Panc1 (cell line): Measurements from ENCODE around the gene ZC3H12C. TPM values are rescaled to one million over a fixed set of nuclear protein-coding genes. Genes with fewer than 3 reads are reported as not detected.
A peak's percentile ranks its signal among the peaks of the same experiment; 100 is the strongest.

Experiments used
- ATAC-seq: fragments of 200-7000 bp; cut with Tn5 transposase; 2 replicates; pipeline ENCODE4 v1.9.1; 2020; ENCODE audit warnings: mild to moderate bottlenecking, moderate library complexity
- BruUV-seq: library from RNA; stranded (reverse); fragments of 400-500 nt; replicated peaks from 2 replicates; lab custom pipeline; 2021; lab: Mats Ljungman, UMichigan
- CTCF ChIA-PET: fragments of 300-600 bp; sonication (Branson Sonifier 250); formaldehyde crosslinking; loops from one replicate; lab custom pipeline; 2022; ENCODE audit warnings: antibody characterized with exemption; lab: Charles Lee
- POLR2A ChIA-PET: fragments of 300-600 bp; sonication (Branson Sonifier 250); formaldehyde crosslinking; loops from one replicate; lab custom pipeline; 2022; ENCODE audit warnings: antibody characterized with exemption; lab: Charles Lee
- DNase-seq: peaks from one replicate; pipeline ENCODE4 v3.0.0-alpha.2; 2010; ENCODE audit warnings: low read depth, low spot score
- H3K27ac ChIP-seq: 2 replicates; pipeline ENCODE4 v1.5.1; 2011; ENCODE audit warnings: mild to moderate bottlenecking, low read length, inconsistent platforms
- H3K27me3 ChIP-seq: fragments of 200-500 bp; sonication (Bioruptor generic); 2 replicates; pipeline ENCODE4 v1.6.0; 2014; ENCODE audit warnings: low read length, inconsistent platforms; ENCODE audit not compliant: control insufficient read depth, insufficient read depth
- H3K36me3 ChIP-seq: fragments of 200-500 bp; sonication (Bioruptor generic); 2 replicates; pipeline ENCODE4 v1.5.1; 2014; ENCODE audit warnings: inconsistent platforms, mild to moderate bottlenecking, low read length, moderate library complexity; ENCODE audit not compliant: control insufficient read depth, insufficient read depth
- H3K4me1 ChIP-seq: 2 replicates; pipeline ENCODE4 v1.5.1; 2011; ENCODE audit warnings: inconsistent platforms, mild to moderate bottlenecking, low read length, moderate library complexity; ENCODE audit not compliant: control insufficient read depth, insufficient read depth
- H3K4me3 ChIP-seq, 2 experiments: 2 replicates each; pipeline ENCODE4 v1.5.1; 2011 to 2012; ENCODE audit warnings: low read depth in 2 of 2, low read length in 2 of 2, mild to moderate bottlenecking in 2 of 2, inconsistent platforms in 1 of 2, moderate library complexity in 1 of 2
- H3K9me3 ChIP-seq: fragments of 200-500 bp; sonication (Bioruptor generic); 2 replicates; pipeline ENCODE4 v1.5.1; 2014; ENCODE audit warnings: low read depth, mild to moderate bottlenecking, inconsistent platforms, low read length, moderate library complexity; ENCODE audit not compliant: control insufficient read depth, insufficient read depth
- CTCF ChIP-seq: fragments of 450-650 bp; IDR thresholded peaks from 2 replicates; pipeline ENCODE4 v1.5.1; 2017; ENCODE audit warnings: mild to moderate bottlenecking
- POLR2AphosphoS5 ChIP-seq: IDR thresholded peaks from 2 replicates; pipeline ENCODE4 v1.6.1; 2012; ENCODE audit warnings: mild to moderate bottlenecking, low read depth, low read length, moderate library complexity
- REST ChIP-seq, 2 experiments: IDR thresholded peaks; 2 replicates each; pipeline ENCODE4 v1.6.1; 2011 to 2012; ENCODE audit warnings: low read depth in 2 of 2, control low read depth in 1 of 2, low read length in 1 of 2, mild to moderate bottlenecking in 1 of 2, moderate library complexity in 1 of 2; ENCODE audit not compliant: insufficient read depth in 1 of 2
- SIN3A ChIP-seq: IDR thresholded peaks from 2 replicates; pipeline ENCODE4 v1.6.1; 2012; ENCODE audit warnings: low read depth, mild to moderate bottlenecking, low read length, moderate library complexity, borderline replicate concordance; ENCODE audit not compliant: insufficient read depth
- TCF7L2 ChIP-seq: IDR thresholded peaks from 2 replicates; pipeline ENCODE4 v1.6.1; 2011; ENCODE audit warnings: mild to moderate bottlenecking, low read depth, low read length, inconsistent platforms
- in situ Hi-C: cut with HindIII; loops from 2 replicates; pipeline ENCODE4 v1.10.0; 2016; ENCODE audit warnings: low sequenced_read_pairs, low pct_unique_long_range_greater_than_20kb
- intact Hi-C: fragments of 100-400 bp; cut with micrococcal nuclease; formaldehyde crosslinking; loops from one replicate; pipeline ENCODE4 v1.10.0; 2022; ENCODE audit not compliant: unreplicated experiment
- total RNA-seq: library from RNA; stranded (reverse); gene quantifications from one replicate; pipeline ENCODE4 v1.2.1, GENCODE V29; 2021; ENCODE audit not compliant: unreplicated experiment

The ZC3H12C gene
- total RNA-seq, 1 experiment from 2014 or later = 13.5 TPM

GRCh38 chr11:110119317-110119716, 26.1 kb downstream of the ZC3H12C start:
- H3K27ac ChIP-seq = no peak overlapping the region
- intact Hi-C loops (no loop called here), in situ Hi-C loops (no loop called here)
- H3K4me1 ChIP-seq = peaks cover 9% of the 10 kb centered on the region
- H3K36me3 ChIP-seq = no peaks in the 10 kb centered on the region
- no peak for ATAC-seq
- H3K27me3 ChIP-seq = no peaks in the 10 kb centered on the region
- DNase-seq = no peak
- H3K4me3 ChIP-seq = no peak overlapping the region
- ChIA-PET CTCF (no interaction called here), POLR2A (interaction anchor here (0.6 kb wide), 1 partner anchor 1233 kb away, joined by 11 read pairs; no protein-coding TSS in a partner anchor)
- no peak for TF ChIP-seq POLR2AphosphoS5
- TF ChIP-seq TCF7L2 = no peak
- no peak for TF ChIP-seq SIN3A
- no peak for TF ChIP-seq REST (IDR thresholded peaks at IDR 0.05; ENCODE audit: insufficient read depth in 1 of 2, low read depth in 2 of 2, low read length in 1 of 2)
- no peak for TF ChIP-seq CTCF
- no peaks in the 10 kb centered on the region for H3K9me3 ChIP-seq
- BruUV-seq = no TSS peak

- Histone ChIP-seq H3K27ac (no peak overlapping the region), H3K4me3 (no peak overlapping the region)
- no peak for DNase-seq
Observed at GRCh38 chr11:110121204-110121603, 28.0 kb downstream of the ZC3H12C start.

More at GRCh38 chr11:110121204-110121603, 28.0 kb downstream of the ZC3H12C start:
- H3K4me1 ChIP-seq = peaks cover 9% of the 10 kb centered on the region
- ATAC-seq = no peak
- no peaks in the 10 kb centered on the region for H3K9me3 ChIP-seq
- TF ChIP-seq REST (IDR thresholded peaks at IDR 0.05; ENCODE audit: insufficient read depth in 1 of 2, low read depth in 2 of 2, low read length in 1 of 2) (no peak), TCF7L2 (no peak), SIN3A (no peak), POLR2AphosphoS5 (no peak), CTCF (no peak)
- intact Hi-C loops = no loop called here
- ChIA-PET POLR2A (no interaction called here), CTCF (no interaction called here)
- in situ Hi-C loops = no loop called here
- TSS peak; percentile 1 for BruUV-seq
- H3K36me3 ChIP-seq = no peaks in the 10 kb centered on the region
- H3K27me3 ChIP-seq = no peaks in the 10 kb centered on the region
